Activated B cell treated with CpG ODN at 0.5 μM for 24 hours (primary cell): ENCODE measurements around the gene TECPR1. TPM values are rescaled to one million over a fixed set of nuclear protein-coding genes. Genes with fewer than 3 reads are reported as not detected.
"Not testable (repeated sequence)": the region's sequence is repeated elsewhere in the genome, so short reads cannot be mapped to it uniquely, and the experiment has no call there.

ENCODE experiments used
- ATAC-seq: fragments of 200-7000 bp; cut with Tn5 transposase; one replicate; pipeline ENCODE4 v1.10.0; 2021; ENCODE audit warnings: low read depth, mild to moderate bottlenecking, moderate library complexity
- CTCF ChIA-PET: fragments of 350-600 bp; sonication (Branson Sonifier 250); formaldehyde crosslinking; loops from one replicate; lab custom pipeline; 2021; ENCODE audit warnings: antibody characterized with exemption; lab: Charles Lee
- POLR2A ChIA-PET: fragments of 350-600 bp; sonication (Branson Sonifier 250); formaldehyde crosslinking; loops from one replicate; lab custom pipeline; 2021; ENCODE audit warnings: antibody characterized with exemption; lab: Charles Lee
- DNase-seq: peaks from one replicate; pipeline ENCODE4 v3.0.0; 2022
- H3K27ac Mint-ChIP-seq: one replicate; pipeline ENCODE4 v1.8.0; 2020; ENCODE audit warnings: mixed read lengths
- H3K27me3 Mint-ChIP-seq: one replicate; pipeline ENCODE4 v1.8.0; 2021; ENCODE audit warnings: mixed read lengths
- H3K36me3 Mint-ChIP-seq: one replicate; pipeline ENCODE4 v1.8.0; 2021; ENCODE audit warnings: low read depth, mixed read lengths
- H3K4me1 Mint-ChIP-seq: one replicate; pipeline ENCODE4 v1.8.0; 2021; ENCODE audit warnings: mixed read lengths
- H3K4me3 Mint-ChIP-seq: one replicate; pipeline ENCODE4 v1.8.0; 2020; ENCODE audit warnings: mild to moderate bottlenecking, mixed read lengths
- H3K9me3 Mint-ChIP-seq: one replicate; pipeline ENCODE4 v1.8.0; 2020; ENCODE audit warnings: mixed read lengths
- CTCF ChIP-seq: fragments of 200-600 bp; IDR thresholded peaks from one replicate; pipeline ENCODE4 v1.8.0; 2022; ENCODE audit warnings: antibody characterized with exemption, mild to moderate bottlenecking
- intact Hi-C: fragments of 100-400 bp; cut with micrococcal nuclease; formaldehyde crosslinking; loops from one replicate; pipeline ENCODE4 v1.15.1; 2024
- total RNA-seq: library from RNA; stranded (reverse); gene quantifications from 2 replicates; pipeline ENCODE4 v1.2.3, GENCODE V29; 2022

The TECPR1 gene
- total RNA-seq, 1 donor from 2014 or later, result 34.5 TPM

- no peaks in the 10 kb centered on the region for H3K9me3 Mint-ChIP-seq
- intact Hi-C loops, result no loop called here
Measured at GRCh38 chr7:98223898-98224700, 27.9 kb downstream of the TECPR1 start.

GRCh38 chr7:98223351-98223897 lies 28.6 kb downstream of the TECPR1 start:
- intact Hi-C loops, result no loop called here
- peaks cover 34% of the 10 kb centered on the region for H3K36me3 Mint-ChIP-seq
- H3K4me3 Mint-ChIP-seq, result no peak overlapping the region
- no peak overlapping the region for H3K27ac Mint-ChIP-seq
- peaks cover 19% of the 10 kb centered on the region for H3K4me1 Mint-ChIP-seq
- ATAC-seq, result no peak
- ChIA-PET POLR2A (no interaction called here), CTCF (no interaction called here)
- no peak for DNase-seq
- H3K27me3 Mint-ChIP-seq, result no peaks in the 10 kb centered on the region
- no peak for TF ChIP-seq CTCF
- H3K9me3 Mint-ChIP-seq, result no peaks in the 10 kb centered on the region

More at GRCh38 chr7:98223898-98224700, 27.9 kb downstream of the TECPR1 start:
- Mint-ChIP-seq H3K36me3 (peaks cover 34% of the 10 kb centered on the region), H3K4me3 (no peak overlapping the region), H3K27me3 (no peaks in the 10 kb centered on the region), H3K4me1 (peaks cover 12% of the 10 kb centered on the region), H3K27ac (no peak overlapping the region)
- ChIA-PET POLR2A (no interaction called here), CTCF (no interaction called here)
- TF ChIP-seq CTCF, result no peak
- DNase-seq (no peak), ATAC-seq (no peak)

- no peaks in the 10 kb centered on the region for H3K27me3 Mint-ChIP-seq
- no peak for DNase-seq
- no peak overlapping the region for H3K27ac Mint-ChIP-seq
- ATAC-seq, result no peak
- no peaks in the 10 kb centered on the region for H3K9me3 Mint-ChIP-seq
- POLR2A ChIA-PET, result no interaction called here
- intact Hi-C loops, result no loop called here
- H3K4me3 Mint-ChIP-seq, result no peak overlapping the region
- CTCF ChIA-PET, result no interaction called here
- peaks cover 24% of the 10 kb centered on the region for H3K4me1 Mint-ChIP-seq
- no peak for TF ChIP-seq CTCF
- H3K36me3 Mint-ChIP-seq, result peaks cover 30% of the 10 kb centered on the region
Measured at GRCh38 chr7:98222533-98223195, 29.4 kb downstream of the TECPR1 start.

- intact Hi-C loops, result no loop called here
- no peak for ATAC-seq
- Mint-ChIP-seq H3K27me3 (no peaks in the 10 kb centered on the region), H3K36me3 (peaks cover 26% of the 10 kb centered on the region), H3K9me3 (no peaks in the 10 kb centered on the region), H3K4me3 (no peak overlapping the region), H3K4me1 (peaks cover 24% of the 10 kb centered on the region), H3K27ac (no peak overlapping the region)
- ChIA-PET POLR2A (no interaction called here), CTCF (no interaction called here)
- no peak for DNase-seq
- TF ChIP-seq CTCF, result no peak
Measured at GRCh38 chr7:98221611-98222532, 30.2 kb downstream of the TECPR1 start.

GRCh38 chr7:98219382-98219781 lies 32.6 kb downstream of the TECPR1 start:
- ATAC-seq, H3K27me3 Mint-ChIP-seq, CTCF ChIA-PET, H3K27ac Mint-ChIP-seq, H3K9me3 Mint-ChIP-seq, POLR2A ChIA-PET, DNase-seq: not testable (repeated sequence)
- intact Hi-C loops, result loop anchor here (5.0 kb wide), 1 partner anchor 33 kb away; the partner anchor contains the start of gene TECPR1
- peaks cover 24% of the 10 kb centered on the region for H3K4me1 Mint-ChIP-seq
- H3K4me3 Mint-ChIP-seq, result peak overlapping the region; percentile 15
- peaks cover 20% of the 10 kb centered on the region for H3K36me3 Mint-ChIP-seq
